OCI-LY1 (cell line): ENCODE results near the gene SRD5A1.

Experiments used
- H2AFZ ChIP-seq: fragments of 200-600 bp; sonication (generic), shearing (Covaris generic); 2 replicates; pipeline ENCODE4 v1.6.0; 2014; ENCODE audit warnings: antibody characterized with exemption, mild to moderate bottlenecking, low read length
- H3F3A ChIP-seq: fragments of 200-600 bp; sonication (generic), shearing (Covaris generic); 2 replicates; pipeline ENCODE4 v1.6.0; 2014; ENCODE audit warnings: mild to moderate bottlenecking, antibody characterized with exemption, low read length, moderate library complexity; ENCODE audit not compliant: insufficient read depth
- H3K27ac ChIP-seq: fragments of 200-600 bp; sonication (generic); 2 replicates; pipeline ENCODE4 v1.5.1; 2014; ENCODE audit warnings: low read length, mixed run types, mild to moderate bottlenecking, low read depth; ENCODE audit not compliant: poor library complexity, severe bottlenecking
- H3K27me3 ChIP-seq: fragments of 200-600 bp; sonication (generic); 2 replicates; pipeline ENCODE4 v1.6.0; 2014; ENCODE audit warnings: antibody characterized with exemption, mild to moderate bottlenecking, low read length, moderate library complexity; ENCODE audit not compliant: insufficient read depth
- H3K36me3 ChIP-seq: fragments of 200-600 bp; sonication (generic); 2 replicates; pipeline ENCODE4 v1.6.1; 2014; ENCODE audit warnings: mild to moderate bottlenecking, antibody characterized with exemption, low read length, moderate library complexity, mixed read lengths; ENCODE audit not compliant: insufficient read depth
- H3K4me1 ChIP-seq: fragments of 200-600 bp; sonication (generic); 2 replicates; pipeline ENCODE4 v1.5.1; 2014; ENCODE audit warnings: mild to moderate bottlenecking, low read length, moderate library complexity; ENCODE audit not compliant: insufficient read depth, severe bottlenecking
- H3K4me2 ChIP-seq: fragments of 200-600 bp; sonication (generic), shearing (Covaris generic); 2 replicates; pipeline ENCODE4 v1.6.1; 2014; ENCODE audit warnings: low read length
- H3K4me3 ChIP-seq: fragments of 200-600 bp; sonication (generic); 2 replicates; pipeline ENCODE4 v1.5.1; 2014; ENCODE audit warnings: low read length, low read depth, mild to moderate bottlenecking, mixed read lengths; ENCODE audit not compliant: poor library complexity, severe bottlenecking
- H3K79me2 ChIP-seq: fragments of 200-600 bp; shearing (Covaris generic); 2 replicates; pipeline ENCODE4 v1.6.1; 2016; ENCODE audit warnings: mixed run types, low read length, mixed read lengths; ENCODE audit not compliant: insufficient read depth
- H3K9ac ChIP-seq: fragments of 200-600 bp; sonication (generic), shearing (Covaris generic); 2 replicates; pipeline ENCODE4 v1.6.1; 2014; ENCODE audit warnings: mild to moderate bottlenecking, low read length, mixed read lengths
- H3K9me2 ChIP-seq: fragments of 200-600 bp; sonication (generic), shearing (Covaris generic); 2 replicates; pipeline ENCODE4 v1.6.1; 2014; ENCODE audit warnings: low read depth, mild to moderate bottlenecking, low read length, mixed read lengths
- H3K9me3 ChIP-seq: fragments of 200-600 bp; shearing (Covaris generic); 2 replicates; pipeline ENCODE4 v1.6.1; 2014; ENCODE audit warnings: low read length, mixed read lengths
- H4K20me1 ChIP-seq: fragments of 200-600 bp; sonication (generic), shearing (Covaris generic); 2 replicates; pipeline ENCODE4 v1.6.0; 2016; ENCODE audit warnings: mild to moderate bottlenecking, low read length; ENCODE audit not compliant: insufficient read depth
- EZH2 ChIP-seq: fragments of 200-600 bp; sonication (generic), shearing (Covaris generic); IDR thresholded peaks from 2 replicates; pipeline ENCODE4 v1.8.0; 2017; ENCODE audit warnings: borderline replicate concordance, mixed run types, mild to moderate bottlenecking, antibody characterized with exemption, low read length, moderate library complexity, mixed read lengths
- TF ChIP-seq, protein P1 (sequence below): fragments of 200-600 bp; sonication (generic), shearing (Covaris generic); IDR thresholded peaks from 2 replicates; pipeline ENCODE4 v1.5.1; 2017; ENCODE audit warnings: mild to moderate bottlenecking, antibody characterized with exemption, low read length, moderate library complexity, mixed read lengths

Gene SRD5A1

DNA sequence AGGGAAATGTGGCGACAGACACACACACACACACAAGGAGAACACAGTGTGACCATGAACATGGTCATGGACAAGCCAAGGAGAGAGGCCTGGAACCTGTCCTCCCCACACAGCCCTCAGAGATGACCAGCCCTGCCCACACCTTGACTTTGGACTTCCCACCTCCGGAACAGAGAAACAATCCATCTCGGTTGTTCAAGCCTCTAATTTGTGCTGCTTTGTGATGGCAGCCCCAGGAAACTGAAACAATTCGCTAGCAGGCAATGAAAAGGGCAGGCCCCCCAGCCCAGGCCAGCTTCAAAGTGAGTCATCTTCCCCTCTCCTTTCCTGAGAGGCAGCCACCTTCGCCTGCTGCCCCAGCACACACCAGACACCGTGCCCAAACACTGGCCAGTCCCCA is 48.1 kb upstream of the SRD5A1 start:
- no peaks in the 10 kb centered on the region for H4K20me1 ChIP-seq
- H3K9me2 ChIP-seq: no peaks in the 10 kb centered on the region
- no peak overlapping the region for H3K9ac ChIP-seq
- H3K27ac ChIP-seq: no peak overlapping the region
- no peaks in the 10 kb centered on the region for H3K4me1 ChIP-seq
- no peak overlapping the region for H3K4me3 ChIP-seq
- H3K9me3 ChIP-seq: no peaks in the 10 kb centered on the region
- TF ChIP-seq, protein P1, sequence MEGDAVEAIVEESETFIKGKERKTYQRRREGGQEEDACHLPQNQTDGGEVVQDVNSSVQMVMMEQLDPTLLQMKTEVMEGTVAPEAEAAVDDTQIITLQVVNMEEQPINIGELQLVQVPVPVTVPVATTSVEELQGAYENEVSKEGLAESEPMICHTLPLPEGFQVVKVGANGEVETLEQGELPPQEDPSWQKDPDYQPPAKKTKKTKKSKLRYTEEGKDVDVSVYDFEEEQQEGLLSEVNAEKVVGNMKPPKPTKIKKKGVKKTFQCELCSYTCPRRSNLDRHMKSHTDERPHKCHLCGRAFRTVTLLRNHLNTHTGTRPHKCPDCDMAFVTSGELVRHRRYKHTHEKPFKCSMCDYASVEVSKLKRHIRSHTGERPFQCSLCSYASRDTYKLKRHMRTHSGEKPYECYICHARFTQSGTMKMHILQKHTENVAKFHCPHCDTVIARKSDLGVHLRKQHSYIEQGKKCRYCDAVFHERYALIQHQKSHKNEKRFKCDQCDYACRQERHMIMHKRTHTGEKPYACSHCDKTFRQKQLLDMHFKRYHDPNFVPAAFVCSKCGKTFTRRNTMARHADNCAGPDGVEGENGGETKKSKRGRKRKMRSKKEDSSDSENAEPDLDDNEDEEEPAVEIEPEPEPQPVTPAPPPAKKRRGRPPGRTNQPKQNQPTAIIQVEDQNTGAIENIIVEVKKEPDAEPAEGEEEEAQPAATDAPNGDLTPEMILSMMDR: no peak
- TF ChIP-seq EZH2: no peak
- H3K79me2 ChIP-seq: no peaks in the 10 kb centered on the region
- 0 out of 2 replicates have a peak, but pooled peaks cover 4% of the 10 kb centered on the region for H3K27me3 ChIP-seq
- no peak overlapping the region for H3K4me2 ChIP-seq
- no peaks in the 10 kb centered on the region for H3F3A ChIP-seq
- H2AFZ ChIP-seq: no peak overlapping the region
- no peaks in the 10 kb centered on the region for H3K36me3 ChIP-seq

DNA sequence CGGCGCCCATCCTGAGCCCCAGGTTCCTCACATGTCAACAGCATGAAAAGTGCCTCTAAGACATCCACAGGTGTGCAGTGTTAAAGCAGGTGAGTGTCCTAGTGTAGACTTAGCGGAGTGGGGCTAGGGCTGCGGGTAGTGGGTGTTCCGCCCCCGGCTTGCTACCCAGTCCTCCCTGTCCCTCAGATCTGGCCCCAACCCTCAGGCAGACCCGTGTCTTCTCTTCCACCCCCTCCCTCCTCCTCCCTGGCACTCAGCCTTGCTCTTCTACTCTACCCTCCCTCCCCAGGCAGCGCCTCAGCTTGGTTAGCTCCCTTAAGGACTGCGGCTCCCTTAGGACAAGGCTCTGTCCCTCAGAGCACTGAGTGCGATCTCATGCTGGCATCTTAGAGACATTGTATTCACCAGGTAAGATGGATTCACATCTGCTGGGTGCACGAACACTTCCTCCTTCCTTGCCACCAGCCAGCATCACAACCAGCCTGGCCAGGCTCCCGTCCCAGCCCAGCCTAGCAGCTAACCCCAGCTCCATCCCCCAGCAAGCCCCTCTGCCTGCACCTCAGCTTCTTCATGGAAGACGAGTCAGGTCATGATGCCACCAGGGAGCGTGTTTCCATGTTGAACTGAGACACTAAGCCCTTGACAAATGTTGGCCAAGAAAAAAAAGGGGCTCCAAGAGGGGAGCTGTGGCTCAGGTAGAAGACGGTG is 47.1 kb upstream of the SRD5A1 start:
- Histone ChIP-seq H3K4me2 (no peak overlapping the region), H3K9me2 (no peaks in the 10 kb centered on the region), H3K36me3 (no peaks in the 10 kb centered on the region), H3F3A (no peaks in the 10 kb centered on the region), H3K4me1 (no peaks in the 10 kb centered on the region), H3K9ac (no peak overlapping the region), H3K9me3 (no peaks in the 10 kb centered on the region), H4K20me1 (no peaks in the 10 kb centered on the region), H3K79me2 (no peaks in the 10 kb centered on the region), H2AFZ (no peak overlapping the region), H3K27me3 (0 out of 2 replicates have a peak, but pooled peaks cover 4% of the 10 kb centered on the region), H3K4me3 (no peak overlapping the region), H3K27ac (no peak overlapping the region)
- TF ChIP-seq EZH2: no peak
- TF ChIP-seq, protein P1: no peak

DNA sequence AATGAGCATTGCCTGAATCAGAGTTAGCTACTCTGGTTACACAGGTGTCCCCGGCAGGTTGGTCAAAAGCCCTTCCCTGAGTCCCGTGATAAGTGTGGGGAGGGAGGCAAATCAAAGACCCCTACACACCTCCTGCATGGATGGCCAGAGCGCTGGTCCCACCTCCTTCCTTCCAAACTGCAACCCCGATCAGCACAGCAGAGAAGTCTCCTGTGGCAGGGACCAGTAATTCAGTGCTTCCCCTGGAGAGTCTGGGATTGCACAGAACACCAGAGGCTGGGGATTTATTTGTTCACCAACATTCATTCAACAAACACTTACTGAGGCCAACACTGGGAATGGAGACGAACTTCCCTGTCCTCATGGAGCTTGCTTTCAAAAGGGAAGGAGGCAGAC is 46.6 kb upstream of the SRD5A1 start:
- Histone ChIP-seq H3K9ac (no peak overlapping the region), H3K4me2 (no peak overlapping the region), H3K4me3 (no peak overlapping the region), H3K9me2 (no peaks in the 10 kb centered on the region), H3K27me3 (0 out of 2 replicates have a peak, but pooled peaks cover 4% of the 10 kb centered on the region), H2AFZ (no peak overlapping the region), H3K79me2 (no peaks in the 10 kb centered on the region), H3K27ac (no peak overlapping the region), H3K9me3 (no peaks in the 10 kb centered on the region), H3F3A (no peaks in the 10 kb centered on the region), H3K4me1 (no peaks in the 10 kb centered on the region), H3K36me3 (no peaks in the 10 kb centered on the region), H4K20me1 (no peaks in the 10 kb centered on the region)
- TF ChIP-seq, protein P1: no peak
- TF ChIP-seq EZH2: no peak
